Measurements from ENCODE around the gene SUFU. TPM values are rescaled to one million over a fixed set of nuclear protein-coding genes. Genes with fewer than 3 reads are reported as not detected.

Gene SUFU
- total RNA-seq, 4 donors from 2014 or later, result 6.5 to 11.0 (median 9.2) TPM

- Histone ChIP-seq H3K4me1 (peaks cover 0 to 6% (median 0%) of the 10 kb centered on the region in 4 donors), H3K36me3 (no peaks in the 10 kb centered on the region), H3K27ac (no peak overlapping the region), H3K9me3 (no peaks in the 10 kb centered on the region), H3K4me3 (peak overlapping the region in 1 of 4 donors; percentile 24), H3K27me3 (no peaks in the 10 kb centered on the region)
- TF ChIP-seq CTCF (IDR thresholded peaks at IDR 0.05) (no peak), POLR2A (IDR thresholded peaks at IDR 0.05) (no peak)
- no peak for DNase-seq
Measured at GRCh38 chr10:102467318-102467717, 36.5 kb upstream of the SUFU start.

- Histone ChIP-seq H3K4me3 (peak overlapping the region in 2 of 4 donors; percentile 18 to 24), H3K4me1 (no peaks in the 10 kb centered on the region), H3K36me3 (no peaks in the 10 kb centered on the region), H3K9me3 (no peaks in the 10 kb centered on the region), H3K27me3 (no peaks in the 10 kb centered on the region), H3K27ac (peak overlapping the region in 1 of 4 donors; percentile 22)
- TF ChIP-seq POLR2A (IDR thresholded peaks at IDR 0.05) (no peak), CTCF (IDR thresholded peaks at IDR 0.05) (no peak)
- peak in 2 of 3 donors; percentile 67 to 68 for DNase-seq
Measured at GRCh38 chr10:102467971-102468438, 35.8 kb upstream of the SUFU start.

- no peak for TF ChIP-seq CTCF (IDR thresholded peaks at IDR 0.05)
- no peak for TF ChIP-seq POLR2A (IDR thresholded peaks at IDR 0.05)
- H3K27ac ChIP-seq, result no peak overlapping the region
Measured at GRCh38 chr10:102468683-102469082, 35.1 kb upstream of the SUFU start.

DNA sequence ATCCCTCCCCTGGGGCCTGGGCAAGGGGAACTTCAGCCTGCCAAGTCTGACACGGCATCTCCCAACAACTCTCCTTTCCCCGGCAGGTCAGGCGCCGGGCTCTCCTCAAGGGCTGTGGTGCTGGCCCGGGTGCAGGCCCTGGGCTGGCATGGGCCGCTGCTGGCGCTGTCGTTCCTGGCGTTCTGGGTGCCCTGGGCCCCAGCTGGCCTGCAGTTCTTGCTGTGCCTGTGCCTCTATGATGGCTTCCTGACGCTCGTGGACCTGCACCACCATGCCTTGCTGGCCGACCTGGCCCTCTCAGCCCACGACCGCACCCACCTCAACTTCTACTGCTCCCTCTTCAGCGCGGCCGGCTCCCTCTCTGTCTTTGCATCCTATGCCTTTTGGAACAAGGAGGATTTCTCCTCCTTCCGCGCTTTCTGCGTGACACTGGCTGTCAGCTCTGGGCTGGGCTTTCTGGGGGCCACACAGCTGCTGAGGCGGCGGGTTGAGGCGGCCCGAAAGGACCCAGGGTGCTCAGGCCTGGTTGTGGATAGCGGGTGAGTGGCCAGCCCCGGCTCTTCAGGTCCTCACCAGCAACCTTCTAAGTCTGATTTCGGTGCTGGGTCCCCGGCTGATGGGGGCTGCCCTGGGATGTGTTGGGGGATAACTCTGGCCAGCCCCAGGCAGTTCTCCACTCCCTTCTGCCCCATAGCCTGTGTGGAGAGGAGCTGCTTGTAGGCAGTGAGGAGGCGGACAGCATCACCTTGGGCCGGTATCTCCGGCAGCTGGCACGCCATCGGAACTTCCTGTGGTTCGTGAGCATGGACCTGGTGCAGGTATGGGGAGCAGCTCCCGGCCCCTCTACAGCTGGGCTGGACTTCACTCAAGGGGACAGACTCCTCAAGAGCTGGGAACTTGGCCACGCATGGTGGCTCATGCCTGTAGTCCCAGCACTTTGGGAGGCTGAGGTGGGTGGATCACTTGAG lies 32.9 kb upstream of the SUFU start:
- Histone ChIP-seq H3K36me3 (peaks cover 0 to 4% (median 0%) of the 10 kb centered on the region in 3 donors), H3K4me1 (no peaks in the 10 kb centered on the region), H3K27me3 (no peaks in the 10 kb centered on the region), H3K27ac (no peak overlapping the region), H3K4me3 (no peak overlapping the region), H3K9me3 (no peaks in the 10 kb centered on the region)
- no peak for TF ChIP-seq POLR2A (IDR thresholded peaks at IDR 0.05)
- no peak for TF ChIP-seq CTCF (IDR thresholded peaks at IDR 0.05)
- no peak for DNase-seq

More at GRCh38 chr10:102468683-102469082, 35.1 kb upstream of the SUFU start:
- H3K27me3 ChIP-seq, result no peaks in the 10 kb centered on the region
- H3K36me3 ChIP-seq, result peaks cover 0 to 2% (median 0%) of the 10 kb centered on the region in 3 donors
- DNase-seq, result no peak
- no peaks in the 10 kb centered on the region for H3K9me3 ChIP-seq
- no peaks in the 10 kb centered on the region for H3K4me1 ChIP-seq
- no peak overlapping the region for H3K4me3 ChIP-seq

DNA sequence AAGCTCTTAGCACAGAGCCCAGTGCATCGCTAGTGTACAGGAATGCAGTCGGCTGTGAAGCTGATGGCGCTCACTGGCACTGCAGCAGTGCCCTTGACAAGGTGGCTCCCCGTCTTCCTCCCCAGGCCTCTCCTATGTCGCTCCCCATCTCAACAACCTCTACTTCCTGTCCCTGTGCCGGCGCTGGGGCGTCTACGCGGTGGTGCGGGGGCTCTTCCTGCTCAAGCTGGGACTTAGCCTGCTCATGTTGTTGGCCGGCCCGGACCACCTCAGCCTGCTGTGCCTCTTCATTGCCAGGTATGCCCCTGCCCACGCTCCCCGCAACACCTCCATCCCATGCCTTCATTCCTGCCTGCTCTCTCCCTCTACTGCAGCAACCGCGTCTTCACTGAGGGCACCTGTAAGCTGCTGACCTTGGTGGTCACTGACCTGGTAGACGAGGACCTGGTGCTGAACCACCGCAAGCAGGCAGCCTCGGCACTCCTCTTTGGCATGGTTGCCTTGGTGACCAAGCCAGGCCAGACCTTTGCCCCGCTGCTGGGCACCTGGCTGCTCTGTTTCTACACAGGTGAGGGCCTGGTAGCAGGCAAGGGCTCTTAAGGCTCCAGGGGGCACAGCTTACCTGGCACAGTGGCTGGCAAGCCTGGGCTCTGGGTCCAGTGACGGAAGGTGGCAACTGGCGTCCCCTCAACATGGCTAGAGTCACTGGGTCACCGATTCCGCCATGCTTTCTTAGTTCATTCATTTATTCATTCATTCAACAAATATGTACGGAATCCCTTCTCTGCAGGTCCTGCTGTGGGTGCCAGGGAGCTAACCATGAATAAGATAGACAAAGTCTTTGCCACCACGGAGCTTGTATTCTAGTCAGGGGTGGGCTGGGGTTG lies 30.1 kb upstream of the SUFU start:
- TF ChIP-seq POLR2A (IDR thresholded peaks at IDR 0.05) (no peak), CTCF (IDR thresholded peaks at IDR 0.05) (no peak)

More for the DNA sequence above, 30.1 kb upstream of the SUFU start:
- H3K27me3 ChIP-seq, result no peaks in the 10 kb centered on the region
- H3K27ac ChIP-seq, result no peak overlapping the region
- no peak overlapping the region for H3K4me3 ChIP-seq
- peaks cover 0 to 4% (median 0%) of the 10 kb centered on the region in 3 donors for H3K36me3 ChIP-seq
- no peaks in the 10 kb centered on the region for H3K9me3 ChIP-seq
- no peaks in the 10 kb centered on the region for H3K4me1 ChIP-seq
- no peak for DNase-seq

Measured in Peyer's patch (tissue), 4 donors.